A549 treated with DMSO at 1 μM for 4 hours (cell line): ENCODE results near the gene DOCK1. TPM values are rescaled to one million over a fixed set of nuclear protein-coding genes. Genes with fewer than 3 reads are reported as not detected.

ENCODE experiments used
- total RNA-seq: library from RNA; stranded (reverse); fragments of 200-300 nt; extraction: Qiagen RNA extraction; gene quantifications from 5 replicates; pipeline ENCODE4 v1.2.3, GENCODE V29; 2022; ENCODE audit warnings: low read depth

The DOCK1 gene
- 20.1 to 27.8 TPM (median 27.3 TPM) in 5 replicates for total RNA-seq

GRCh38 chr10:126904818-126905701 is at the start of gene DOCK1:
DOCK1 (plus strand) TSS chr10:126905428; CDS start chr10:126905518, 90 bp downstream.

GRCh38 chr10:127196282-127197153 is 291.3 kb downstream of the DOCK1 start, which contains the start of gene INSYN2A:
INSYN2A (minus strand) TSS chr10:127196591; CDS start chr10:127176395, 20,196 bp downstream.

Other genes starting within 250 kb of the DOCK1 start
- gene C10orf90, start 234.7 kb upstream of the DOCK1 start, total RNA-seq: 2.4 to 3.6 TPM (median 2.7 TPM) in 5 replicates